Measurements from ENCODE around the gene NTRK1.

The NTRK1 gene

DNA sequence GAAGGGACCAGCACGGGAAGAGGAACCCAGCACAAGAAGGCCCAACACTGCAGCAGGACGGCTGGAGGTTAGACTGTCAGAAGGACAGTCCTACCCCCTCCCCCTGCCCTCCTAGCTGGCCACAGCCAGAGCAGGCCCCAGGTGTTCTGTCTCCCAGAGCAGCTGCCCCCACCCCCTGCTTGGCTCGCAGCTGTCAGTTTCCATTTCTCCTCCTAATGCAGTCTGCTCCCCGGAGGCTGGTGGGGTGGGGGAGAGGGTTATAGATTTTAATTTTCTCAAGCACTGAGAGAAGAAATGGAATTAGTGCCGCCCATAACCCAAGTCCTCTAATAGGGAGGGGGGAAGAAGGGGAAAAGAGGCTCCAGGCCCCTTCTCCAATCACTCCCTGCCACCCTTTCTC, 19.8 kb downstream of the NTRK1 start:
- no peak for DNase-seq (ENCODE audit: low read depth in 3 of 3)

DNA sequence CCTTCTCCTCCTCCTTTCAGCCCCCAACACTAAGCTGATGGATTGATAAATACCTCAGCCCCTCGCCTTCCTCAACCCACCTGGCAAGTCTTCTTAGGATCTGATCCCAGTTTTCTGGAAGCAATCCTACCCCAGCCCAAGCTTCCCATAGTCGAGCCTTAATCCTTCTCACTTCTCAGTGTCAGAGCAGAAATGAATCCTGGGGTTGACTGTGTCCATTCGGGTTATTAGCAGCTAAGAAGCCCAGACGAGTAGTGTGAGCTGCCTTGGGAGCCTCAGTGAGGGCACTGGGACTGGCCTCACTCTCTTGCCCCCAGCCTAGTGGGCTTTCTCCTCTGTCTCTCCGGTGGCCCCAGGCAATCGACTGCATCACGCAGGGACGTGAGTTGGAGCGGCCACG, 20.4 kb downstream of the NTRK1 start:
- no peak for DNase-seq (ENCODE audit: low read depth in 3 of 3)

GRCh38 chr1:156881663-156882062, 21.0 kb downstream of the NTRK1 start:
- DNase-seq (ENCODE audit: low read depth in 3 of 3), result no peak

GRCh38 chr1:156882543-156882942, 21.9 kb downstream of the NTRK1 start:
- DNase-seq (ENCODE audit: low read depth in 3 of 3), result no peak

DNA sequence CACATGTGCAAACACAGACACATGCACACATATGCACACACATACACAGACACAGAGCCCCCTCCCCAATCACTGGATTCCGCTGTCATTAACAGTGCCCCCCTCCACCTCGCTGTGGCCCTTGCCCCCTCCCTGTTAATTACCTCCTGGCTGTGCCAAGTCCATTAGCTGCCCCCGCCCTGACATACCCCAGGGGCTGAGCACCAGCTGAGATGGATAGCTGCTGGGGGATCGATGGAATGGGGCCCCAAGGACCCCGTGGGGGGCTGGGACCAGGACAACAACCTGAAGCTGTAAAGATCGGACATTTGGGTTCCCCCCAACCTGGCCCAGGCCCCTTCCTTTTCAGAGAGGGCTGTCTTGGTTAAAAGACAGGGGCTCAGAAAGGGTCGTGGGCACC, 23.3 kb downstream of the NTRK1 start:
- no peak for DNase-seq (ENCODE audit: low read depth in 3 of 3)

- no peak for DNase-seq (ENCODE audit: low read depth in 3 of 3)
Measured at GRCh38 chr1:156884560-156885184, 24.0 kb downstream of the NTRK1 start.

GRCh38 chr1:156885314-156885713, 24.6 kb downstream of the NTRK1 start:
- no peak for DNase-seq (ENCODE audit: low read depth in 3 of 3)

DNA sequence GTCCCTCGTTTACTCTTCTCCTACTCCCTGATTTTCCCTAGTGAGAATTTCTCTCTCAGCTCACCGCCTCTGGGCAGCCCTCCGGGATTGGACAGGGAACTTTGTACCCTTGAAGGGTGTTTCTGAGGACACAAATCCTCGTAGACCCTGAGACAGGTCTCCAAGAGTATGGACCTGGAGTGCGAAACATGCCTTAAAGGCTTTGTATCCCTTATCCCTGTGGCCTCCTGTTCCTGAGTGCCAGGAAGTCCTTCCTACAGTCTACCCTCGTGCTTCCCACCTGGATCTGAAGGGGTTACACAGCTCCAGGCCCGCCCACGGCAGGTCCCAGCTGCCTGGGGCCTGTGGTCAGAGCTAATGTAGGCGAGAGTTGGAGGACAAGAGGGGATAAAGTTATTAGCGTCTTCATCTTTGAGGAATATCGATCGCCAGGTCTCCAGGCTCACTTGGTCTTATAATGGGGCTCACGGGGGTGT, 25.3 kb downstream of the NTRK1 start:
- no peak for DNase-seq (ENCODE audit: low read depth in 3 of 3)

DNA sequence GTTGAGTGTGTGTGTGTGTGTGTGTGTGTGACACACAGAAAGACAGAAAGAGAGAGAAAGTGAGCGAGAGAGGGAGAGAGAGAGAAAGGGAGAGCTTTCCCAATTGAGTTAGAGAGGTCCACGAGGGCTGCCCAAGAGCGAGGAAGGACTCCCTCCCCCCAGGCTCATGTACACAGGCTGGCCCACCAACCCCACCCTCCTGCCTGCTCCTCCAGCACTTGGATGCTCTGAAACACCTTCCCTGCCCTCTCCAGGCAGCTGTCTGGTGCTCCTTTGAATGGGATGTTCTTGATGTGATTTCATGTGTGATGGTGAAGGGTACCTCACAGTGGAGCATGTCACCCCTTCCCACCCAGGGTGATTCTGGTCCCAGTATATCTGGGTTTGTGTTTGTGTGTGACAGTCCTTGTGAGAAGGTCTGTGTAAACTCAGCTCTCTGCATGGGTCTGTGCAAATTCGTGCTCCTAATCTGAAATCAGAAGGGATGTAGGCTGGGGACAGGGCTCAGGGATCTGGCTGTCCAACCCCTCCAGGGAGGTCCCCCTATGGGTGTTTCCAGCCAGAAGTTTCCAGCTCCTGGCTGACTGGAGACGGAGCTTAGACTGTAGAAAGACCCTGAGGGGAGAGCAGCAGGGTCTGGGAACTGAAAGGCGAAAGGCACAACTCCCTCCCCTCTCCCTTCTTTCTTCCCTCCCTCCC, 26.1 kb downstream of the NTRK1 start:
- DNase-seq (ENCODE audit: low read depth in 3 of 3), result no peak

- no peak for DNase-seq (ENCODE audit: low read depth in 3 of 3)
Measured at GRCh38 chr1:156887317-156887716, 26.7 kb downstream of the NTRK1 start.

GRCh38 chr1:156887734-156888133, 27.1 kb downstream of the NTRK1 start:
- no peak for DNase-seq (ENCODE audit: low read depth in 3 of 3)

GRCh38 chr1:156889802-156890580, 29.3 kb downstream of the NTRK1 start:
- DNase-seq (ENCODE audit: low read depth in 3 of 3), result peak; percentile 15 to 22 (median 20)

DNA sequence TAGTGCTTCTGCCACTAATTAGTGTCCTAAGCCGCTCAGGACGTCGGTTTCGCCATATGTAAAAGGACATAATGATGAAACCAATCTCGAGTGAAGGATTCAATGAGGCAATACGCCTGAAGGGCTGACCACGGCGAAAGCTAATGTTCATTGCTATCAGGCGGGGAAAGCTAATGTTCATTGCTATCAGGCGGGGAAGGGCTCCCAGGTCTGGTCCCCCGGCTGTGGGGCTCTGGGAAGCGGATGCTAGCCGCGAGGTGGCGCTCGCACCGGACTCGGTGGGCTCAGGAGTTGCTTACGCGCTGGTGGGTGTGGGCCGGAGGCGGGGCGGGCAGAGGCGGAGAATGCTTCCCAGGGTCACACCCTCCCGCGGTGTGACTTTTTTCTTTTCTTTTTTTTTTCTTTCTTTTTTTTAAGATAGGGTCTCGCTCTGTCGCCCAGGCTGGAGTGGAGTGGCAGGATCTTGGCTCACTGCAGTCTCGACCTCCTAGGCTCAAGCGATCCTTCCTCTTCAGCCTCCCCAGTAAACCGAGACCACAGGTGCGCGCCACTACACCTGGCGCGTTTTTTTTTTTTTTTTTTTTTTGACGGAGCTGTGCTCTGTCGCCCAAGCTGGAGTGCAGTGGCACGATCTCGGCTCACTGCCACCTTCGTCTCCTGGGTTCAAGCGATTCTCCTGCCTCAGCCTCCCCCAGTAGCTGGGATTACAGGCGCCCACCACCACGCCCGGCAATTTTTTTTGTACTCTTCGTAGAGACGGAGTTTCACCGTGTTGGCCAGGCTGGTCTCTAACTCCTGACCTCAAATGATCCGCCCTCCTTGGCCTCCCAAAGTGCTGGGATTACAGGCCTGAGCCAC, 31.8 kb downstream of the NTRK1 start:
- peak; percentile 74 to 77 (median 76) for DNase-seq (ENCODE audit: low read depth in 3 of 3)

DNA sequence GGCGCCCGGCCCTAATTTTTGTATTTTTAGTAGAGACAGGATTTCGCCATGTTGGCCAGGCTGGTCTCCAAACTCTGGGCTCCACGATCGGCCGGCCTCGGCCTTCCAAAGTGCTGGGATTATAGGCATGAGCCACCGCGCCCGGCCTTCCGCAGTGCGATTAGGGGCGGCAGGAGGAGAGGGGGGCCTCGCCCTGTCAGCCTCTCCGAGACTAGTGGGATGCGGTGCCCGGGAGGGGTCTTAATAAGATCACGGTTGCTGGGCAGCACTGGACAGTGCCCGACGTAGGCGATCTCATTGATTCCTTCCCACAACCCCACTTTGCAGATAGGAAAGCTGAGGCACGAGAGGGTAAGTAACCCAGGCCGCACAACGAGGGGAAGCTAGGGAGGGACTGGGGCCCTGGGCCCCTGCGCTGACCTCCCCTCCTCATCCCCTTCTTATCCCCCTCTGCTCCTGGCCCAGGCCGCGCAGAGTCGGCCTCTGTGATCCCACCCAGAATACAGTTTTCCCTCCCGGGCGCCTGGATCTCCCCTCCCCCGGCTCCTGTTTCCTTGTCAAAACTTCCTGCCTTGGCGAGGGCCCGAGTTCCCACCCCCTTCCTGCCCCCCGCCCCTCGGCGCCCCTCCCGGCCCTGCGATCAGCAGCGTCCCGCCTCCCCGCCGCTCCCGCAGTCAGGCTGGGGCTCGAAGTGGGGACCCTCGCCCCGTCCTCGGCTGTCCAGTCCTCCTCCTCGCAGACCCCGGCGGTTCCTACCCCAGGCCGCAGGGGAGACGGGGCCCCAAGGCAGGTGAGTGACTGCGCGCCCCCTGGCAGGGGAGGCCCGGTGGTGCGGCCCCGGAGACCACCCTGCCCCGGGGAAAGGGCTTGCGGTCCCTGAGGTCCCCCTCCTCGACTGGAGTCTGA, 32.6 kb downstream of the NTRK1 start, which contains the start of gene PEAR1:
TSS of gene PEAR1 (plus strand) at position 671 of the 906 bp plus-strand sequence. CDS start 10,209 bp downstream, outside the sequence.
- DNase-seq (ENCODE audit: low read depth in 3 of 3), result no peak

DNA sequence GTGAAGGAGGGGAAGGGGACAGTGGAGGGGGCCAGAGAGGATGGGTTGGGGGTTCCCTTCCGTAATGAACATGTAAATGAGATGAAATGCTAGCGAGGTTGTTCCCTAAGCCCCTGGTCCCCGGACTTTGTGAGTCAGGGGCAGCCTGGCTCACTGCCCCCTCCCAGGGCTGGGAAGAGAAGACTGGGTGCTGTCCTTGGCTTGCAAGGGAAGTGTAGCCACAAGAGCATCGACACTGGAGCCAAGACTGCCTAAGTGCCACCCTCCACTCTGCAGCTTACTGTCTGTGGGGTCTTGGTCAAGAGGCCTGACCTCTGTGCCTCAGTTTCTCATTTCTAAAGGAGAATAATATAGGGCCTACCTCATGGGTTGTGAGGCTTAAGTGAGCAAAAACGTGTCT, 33.3 kb downstream of the NTRK1 start:
- no peak for DNase-seq (ENCODE audit: low read depth in 3 of 3)

DNA sequence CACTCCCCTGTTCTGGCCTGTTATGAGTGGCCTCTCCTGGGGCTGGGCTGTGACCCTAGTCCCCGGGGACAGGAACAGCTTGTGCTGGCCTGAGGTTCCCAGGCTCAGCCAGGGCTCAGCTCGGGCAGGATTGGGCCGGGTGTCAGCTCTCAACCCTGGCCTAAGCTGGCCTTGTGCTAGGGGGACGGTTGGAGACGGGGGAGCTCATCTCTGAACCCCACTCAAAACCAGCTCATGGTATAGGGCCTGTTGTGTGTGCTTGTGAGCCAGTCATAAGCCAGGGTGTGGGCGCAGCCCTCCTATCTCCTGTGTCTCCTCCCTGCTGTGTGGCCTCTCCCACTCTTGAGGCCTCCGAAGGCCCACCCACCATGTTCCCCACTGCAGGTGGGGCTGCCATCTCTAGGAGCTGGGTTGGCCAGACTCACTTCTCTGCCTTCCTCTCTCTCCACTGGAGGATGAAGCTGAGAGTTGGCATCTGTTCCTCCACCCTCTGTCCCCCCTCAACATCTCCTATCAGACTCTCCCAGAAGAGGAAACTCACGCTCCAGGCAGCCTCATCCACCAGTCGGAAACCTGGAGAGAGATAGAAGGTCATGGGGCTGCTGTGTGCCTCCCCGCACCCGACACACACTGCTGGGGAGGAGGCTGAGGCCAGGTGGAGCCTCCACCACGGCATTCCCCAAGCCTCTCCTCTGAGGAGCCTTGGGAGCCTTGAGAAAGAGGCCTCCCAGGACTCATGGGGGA, 34.2 kb downstream of the NTRK1 start:
- DNase-seq (ENCODE audit: low read depth in 3 of 3), result no peak

- DNase-seq (ENCODE audit: low read depth in 3 of 3), result no peak
Measured at GRCh38 chr1:156895455-156895812, 34.8 kb downstream of the NTRK1 start.

DNA sequence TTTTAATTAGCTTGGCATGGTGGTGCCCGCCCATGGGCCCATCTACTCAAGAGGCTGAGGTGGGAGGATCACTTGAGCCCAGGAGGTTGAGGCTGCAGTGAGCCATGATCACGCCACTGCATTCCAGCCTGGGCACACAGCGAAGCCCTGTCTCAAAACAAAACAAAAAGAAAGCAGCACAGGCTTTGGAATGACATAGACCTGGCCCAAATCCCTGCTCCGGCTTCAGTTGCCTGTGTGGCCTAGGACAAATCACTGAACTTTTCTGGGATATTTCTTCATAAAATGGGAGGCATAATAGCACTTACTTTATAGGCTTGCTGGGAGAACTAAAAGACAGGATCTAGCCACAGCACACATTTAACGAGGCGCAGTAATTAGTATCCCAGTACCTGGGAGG, 35.3 kb downstream of the NTRK1 start:
- no peak for DNase-seq (ENCODE audit: low read depth in 3 of 3)

- DNase-seq (ENCODE audit: low read depth in 3 of 3), result no peak
Measured at GRCh38 chr1:156896490-156897033, 35.9 kb downstream of the NTRK1 start.

Data from stimulated activated CD4-positive, alpha-beta T cell treated with anti-CD3 and anti-CD28 coated beads, TNF-alpha, amount 100 ng/mL, for 4 hours (primary cell).